Omental fat pad (tissue), 4 donors: ENCODE results near the gene GUCY2D. TPM values are rescaled to one million over a fixed set of nuclear protein-coding genes. Genes with fewer than 3 reads are reported as not detected.

Experiments used
- ATAC-seq: fragments of 150-250 bp; one replicate; pipeline ENCODE4 v1.9.1; 2016; ENCODE audit warnings: mild to moderate bottlenecking, moderate library complexity; ENCODE audit not compliant: low FRiP score
- DNase-seq: peaks from one replicate; pipeline ENCODE4 v3.0.0-alpha.2; 2019; ENCODE audit warnings: low spot score
- total RNA-seq, 4 donors: library from RNA; depleted of rRNA; stranded (reverse); fragments of >200 nt; gene quantifications; one replicate each; pipeline ENCODE4 v1.1.0, GENCODE V29; 2016
- TF ChIP-seq, protein P1 (sequence below), 3 donors: fragments of 450-650 bp; IDR thresholded peaks; one replicate each; pipeline ENCODE4 v1.5.1; 2016 to 2017; ENCODE audit warnings: antibody characterized with exemption in 3 of 3, mild to moderate bottlenecking in 3 of 3, moderate library complexity in 2 of 3

GUCY2D gene
- total RNA-seq, 4 donors from 2014 or later: 0.09 to 0.12 TPM; not detected in 2

- ATAC-seq: no peak
- TF ChIP-seq, protein P1, sequence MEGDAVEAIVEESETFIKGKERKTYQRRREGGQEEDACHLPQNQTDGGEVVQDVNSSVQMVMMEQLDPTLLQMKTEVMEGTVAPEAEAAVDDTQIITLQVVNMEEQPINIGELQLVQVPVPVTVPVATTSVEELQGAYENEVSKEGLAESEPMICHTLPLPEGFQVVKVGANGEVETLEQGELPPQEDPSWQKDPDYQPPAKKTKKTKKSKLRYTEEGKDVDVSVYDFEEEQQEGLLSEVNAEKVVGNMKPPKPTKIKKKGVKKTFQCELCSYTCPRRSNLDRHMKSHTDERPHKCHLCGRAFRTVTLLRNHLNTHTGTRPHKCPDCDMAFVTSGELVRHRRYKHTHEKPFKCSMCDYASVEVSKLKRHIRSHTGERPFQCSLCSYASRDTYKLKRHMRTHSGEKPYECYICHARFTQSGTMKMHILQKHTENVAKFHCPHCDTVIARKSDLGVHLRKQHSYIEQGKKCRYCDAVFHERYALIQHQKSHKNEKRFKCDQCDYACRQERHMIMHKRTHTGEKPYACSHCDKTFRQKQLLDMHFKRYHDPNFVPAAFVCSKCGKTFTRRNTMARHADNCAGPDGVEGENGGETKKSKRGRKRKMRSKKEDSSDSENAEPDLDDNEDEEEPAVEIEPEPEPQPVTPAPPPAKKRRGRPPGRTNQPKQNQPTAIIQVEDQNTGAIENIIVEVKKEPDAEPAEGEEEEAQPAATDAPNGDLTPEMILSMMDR (IDR thresholded peaks at IDR 0.05): no peak
- no peak for DNase-seq
Observed at GRCh38 chr17:8003594-8004181, 1.3 kb downstream of the GUCY2D start.

- ATAC-seq: peak; percentile 48
- DNase-seq: no peak
- TF ChIP-seq, protein P1 (IDR thresholded peaks at IDR 0.05): no peak
Observed at GRCh38 chr17:8004899-8005298, 2.5 kb downstream of the GUCY2D start.

DNA sequence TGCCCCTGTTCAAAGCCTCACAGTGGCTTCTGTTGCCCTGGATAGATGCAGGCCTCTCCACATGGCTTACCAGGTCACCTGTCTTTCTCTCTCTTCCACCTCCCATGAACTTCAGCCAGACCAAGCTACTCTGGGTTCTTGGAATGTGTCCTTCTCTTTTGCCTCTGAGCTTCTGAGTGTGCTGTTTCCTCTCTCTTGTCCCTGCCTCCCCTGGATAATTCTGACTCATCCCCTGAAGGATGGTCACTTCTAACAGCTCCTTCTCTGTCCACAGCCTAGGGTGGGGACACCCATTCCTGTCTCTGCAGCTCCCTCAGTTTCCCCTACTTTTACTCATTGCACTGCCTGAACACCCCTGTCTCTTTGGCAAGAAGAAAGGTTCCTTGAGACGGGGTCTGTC, 2.9 kb downstream of the GUCY2D start:
- ATAC-seq: no peak
- DNase-seq: no peak
- TF ChIP-seq, protein P1 (IDR thresholded peaks at IDR 0.05): no peak

GRCh38 chr17:8005967-8006730, 3.7 kb downstream of the GUCY2D start:
- DNase-seq (no peak), ATAC-seq (no peak)
- TF ChIP-seq, protein P1 (IDR thresholded peaks at IDR 0.05): no peak

DNA sequence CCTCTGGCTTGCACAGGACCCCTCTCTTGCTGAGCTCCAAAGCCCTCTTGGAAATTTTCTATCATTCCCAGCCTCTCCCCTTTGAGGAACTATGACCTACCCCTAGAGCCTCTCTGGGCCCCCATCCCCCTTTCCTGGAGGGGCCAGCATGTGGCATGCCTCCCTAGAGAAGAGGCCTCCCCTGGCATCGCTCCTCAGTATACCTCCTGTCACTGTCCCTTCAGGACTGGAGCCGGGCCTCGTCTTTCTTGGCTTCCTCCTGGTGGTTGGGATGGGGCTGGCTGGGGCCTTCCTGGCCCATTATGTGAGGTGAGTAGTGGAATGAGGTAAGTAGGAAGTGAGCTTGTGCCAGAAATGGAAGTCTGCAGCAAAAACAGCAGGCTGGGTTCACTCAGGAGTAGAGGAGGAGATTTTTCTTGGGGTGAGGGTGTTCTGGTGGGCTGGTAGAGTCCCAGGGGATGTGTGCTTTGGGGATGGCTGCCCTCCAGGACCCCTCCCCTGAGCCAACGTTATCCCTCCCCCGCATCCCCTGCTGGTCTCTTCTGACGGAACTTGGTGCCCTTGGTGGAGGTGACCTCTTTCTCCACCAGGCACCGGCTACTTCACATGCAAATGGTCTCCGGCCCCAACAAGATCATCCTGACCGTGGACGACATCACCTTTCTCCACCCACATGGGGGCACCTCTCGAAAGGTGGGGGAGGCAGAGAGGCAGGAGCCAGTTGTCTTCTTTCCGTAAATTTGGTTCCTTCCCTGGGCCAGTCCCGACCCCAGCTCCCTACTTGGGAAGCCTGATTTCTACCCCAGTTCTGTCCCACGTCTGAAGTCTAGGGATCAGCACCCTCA, 4.6 kb downstream of the GUCY2D start:
- ATAC-seq (no peak), DNase-seq (no peak)
- TF ChIP-seq, protein P1 (IDR thresholded peaks at IDR 0.05): no peak

GRCh38 chr17:8007836-8008235, 5.4 kb downstream of the GUCY2D start:
- no peak for ATAC-seq
- TF ChIP-seq, protein P1 (IDR thresholded peaks at IDR 0.05): no peak
- no peak for DNase-seq
